ENCODE results near the gene USHBP1. TPM values are rescaled to one million over a fixed set of nuclear protein-coding genes. Genes with fewer than 3 reads are reported as not detected.

The USHBP1 gene
- total and polyA plus RNA-seq, 2 of the 13 experiments (the other 11 are each of a cell fraction or from before 2014, with no cell fraction given) = 0.15 to 1.5 TPM

GRCh38 chr19:17266975-17267788 lies 2.6 kb upstream of the USHBP1 start, which contains the start of gene BABAM1 (continued):
- TF ChIP-seq GMEB1 (CRISPR knock-in tag; IDR thresholded peaks at IDR 0.05; ENCODE audit: borderline replicate concordance) (peak; percentile 86; the same call in 1 of the 2 replicates), TBX2 (CRISPR knock-in tag; IDR thresholded peaks at IDR 0.05; ENCODE audit: borderline replicate concordance) (no peak; the same call in 1 of the 2 replicates), ZKSCAN5 (CRISPR knock-in tag; IDR thresholded peaks at IDR 0.05) (no peak), NFIC (IDR thresholded peaks at IDR 0.05; ENCODE audit: low read length) (peak; percentile 32; the same call in 1 of the 2 replicates), REL (CRISPR knock-in tag; conservative IDR thresholded peaks at IDR 0.05) (no peak), TRIM22 (IDR thresholded peaks at IDR 0.05) (no peak), ZNF570 (CRISPR knock-in tag; IDR thresholded peaks at IDR 0.05; ENCODE audit: borderline replicate concordance) (no peak), ZNF501 (CRISPR knock-in tag; IDR thresholded peaks at IDR 0.05) (peak; percentile 79), SMARCC2 (IDR thresholded peaks at IDR 0.05) (no peak), ZNF564 (CRISPR knock-in tag; IDR thresholded peaks at IDR 0.05) (no peak), PRPF4 (IDR thresholded peaks at IDR 0.05; ENCODE audit: low read depth, low read length, poor library complexity, severe bottlenecking) (no peak), ZNF138 (CRISPR knock-in tag; IDR thresholded peaks at IDR 0.05; ENCODE audit: low read depth) (no peak), ZNF660 (CRISPR knock-in tag; IDR thresholded peaks at IDR 0.05; ENCODE audit: borderline replicate concordance, low read depth) (no peak), NR1H2 (CRISPR knock-in tag; IDR thresholded peaks at IDR 0.05; ENCODE audit: borderline replicate concordance, low read depth) (no peak), HNRNPK (IDR thresholded peaks at IDR 0.05; ENCODE audit: low read depth, low read length, poor library complexity, severe bottlenecking) (no peak)
- TF ChIP-seq, protein P1, sequence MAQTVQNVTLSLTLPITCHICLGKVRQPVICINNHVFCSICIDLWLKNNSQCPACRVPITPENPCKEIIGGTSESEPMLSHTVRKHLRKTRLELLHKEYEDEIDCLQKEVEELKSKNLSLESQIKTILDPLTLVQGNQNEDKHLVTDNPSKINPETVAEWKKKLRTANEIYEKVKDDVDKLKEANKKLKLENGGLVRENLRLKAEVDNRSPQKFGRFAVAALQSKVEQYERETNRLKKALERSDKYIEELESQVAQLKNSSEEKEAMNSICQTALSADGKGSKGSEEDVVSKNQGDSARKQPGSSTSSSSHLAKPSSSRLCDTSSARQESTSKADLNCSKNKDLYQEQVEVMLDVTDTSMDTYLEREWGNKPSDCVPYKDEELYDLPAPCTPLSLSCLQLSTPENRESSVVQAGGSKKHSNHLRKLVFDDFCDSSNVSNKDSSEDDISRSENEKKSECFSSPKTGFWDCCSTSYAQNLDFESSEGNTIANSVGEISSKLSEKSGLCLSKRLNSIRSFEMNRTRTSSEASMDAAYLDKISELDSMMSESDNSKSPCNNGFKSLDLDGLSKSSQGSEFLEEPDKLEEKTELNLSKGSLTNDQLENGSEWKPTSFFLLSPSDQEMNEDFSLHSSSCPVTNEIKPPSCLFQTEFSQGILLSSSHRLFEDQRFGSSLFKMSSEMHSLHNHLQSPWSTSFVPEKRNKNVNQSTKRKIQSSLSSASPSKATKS (CRISPR knock-in tag; IDR thresholded peaks at IDR 0.05) = no peak
- TF ChIP-seq, protein P2, sequence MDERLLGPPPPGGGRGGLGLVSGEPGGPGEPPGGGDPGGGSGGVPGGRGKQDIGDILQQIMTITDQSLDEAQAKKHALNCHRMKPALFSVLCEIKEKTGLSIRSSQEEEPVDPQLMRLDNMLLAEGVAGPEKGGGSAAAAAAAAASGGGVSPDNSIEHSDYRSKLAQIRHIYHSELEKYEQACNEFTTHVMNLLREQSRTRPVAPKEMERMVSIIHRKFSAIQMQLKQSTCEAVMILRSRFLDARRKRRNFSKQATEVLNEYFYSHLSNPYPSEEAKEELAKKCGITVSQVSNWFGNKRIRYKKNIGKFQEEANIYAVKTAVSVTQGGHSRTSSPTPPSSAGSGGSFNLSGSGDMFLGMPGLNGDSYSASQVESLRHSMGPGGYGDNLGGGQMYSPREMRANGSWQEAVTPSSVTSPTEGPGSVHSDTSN (CRISPR knock-in tag; IDR thresholded peaks at IDR 0.05) = no peak
- TF ChIP-seq, protein P3, sequence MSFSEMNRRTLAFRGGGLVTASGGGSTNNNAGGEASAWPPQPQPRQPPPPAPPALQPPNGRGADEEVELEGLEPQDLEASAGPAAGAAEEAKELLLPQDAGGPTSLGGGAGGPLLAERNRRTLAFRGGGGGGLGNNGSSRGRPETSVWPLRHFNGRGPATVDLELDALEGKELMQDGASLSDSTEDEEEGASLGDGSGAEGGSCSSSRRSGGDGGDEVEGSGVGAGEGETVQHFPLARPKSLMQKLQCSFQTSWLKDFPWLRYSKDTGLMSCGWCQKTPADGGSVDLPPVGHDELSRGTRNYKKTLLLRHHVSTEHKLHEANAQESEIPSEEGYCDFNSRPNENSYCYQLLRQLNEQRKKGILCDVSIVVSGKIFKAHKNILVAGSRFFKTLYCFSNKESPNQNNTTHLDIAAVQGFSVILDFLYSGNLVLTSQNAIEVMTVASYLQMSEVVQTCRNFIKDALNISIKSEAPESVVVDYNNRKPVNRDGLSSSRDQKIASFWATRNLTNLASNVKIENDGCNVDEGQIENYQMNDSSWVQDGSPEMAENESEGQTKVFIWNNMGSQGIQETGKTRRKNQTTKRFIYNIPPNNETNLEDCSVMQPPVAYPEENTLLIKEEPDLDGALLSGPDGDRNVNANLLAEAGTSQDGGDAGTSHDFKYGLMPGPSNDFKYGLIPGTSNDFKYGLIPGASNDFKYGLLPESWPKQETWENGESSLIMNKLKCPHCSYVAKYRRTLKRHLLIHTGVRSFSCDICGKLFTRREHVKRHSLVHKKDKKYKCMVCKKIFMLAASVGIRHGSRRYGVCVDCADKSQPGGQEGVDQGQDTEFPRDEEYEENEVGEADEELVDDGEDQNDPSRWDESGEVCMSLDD (CRISPR knock-in tag; IDR thresholded peaks at IDR 0.05; ENCODE audit: borderline replicate concordance) = no peak

All from HepG2 (cell line).